CD1c-positive myeloid dendritic cell (primary cell): Measurements from ENCODE around the gene CLCN7.
"Not testable (repeated sequence)": the region's sequence is repeated elsewhere in the genome, so short reads cannot be mapped to it uniquely, and the experiment has no call there.

ENCODE experiments used
- DNase-seq: peaks from one replicate; pipeline ENCODE4 v3.0.0-alpha.2; 2016; ENCODE audit errors: extremely low spot score

CLCN7 gene

GRCh38 chr16:1445518-1446203 lies 29.2 kb downstream of the CLCN7 start:
- no peak for DNase-seq

GRCh38 chr16:1444730-1445517 lies 29.9 kb downstream of the CLCN7 start:
- DNase-seq, result no peak

- DNase-seq, result no peak
These were observed 30.7 kb downstream of the CLCN7 start, which contains the start of gene CCDC154 for GRCh38 chr16:1443980-1444729. Gene CCDC154 (minus strand): TSS chr16:1444556. CDS start chr16:1444322, 234 bp downstream.

GRCh38 chr16:1443403-1443973 lies 31.3 kb downstream of the CLCN7 start:
- no peak for DNase-seq

GRCh38 chr16:1442697-1443096 lies 32.1 kb downstream of the CLCN7 start:
- no peak for DNase-seq

- no peak for DNase-seq
These were observed 33.4 kb downstream of the CLCN7 start for GRCh38 chr16:1441391-1441829.

GRCh38 chr16:1439699-1440074 lies 35.1 kb downstream of the CLCN7 start:
- not testable (repeated sequence) for DNase-seq

- DNase-seq, result no peak
These were observed 35.6 kb downstream of the CLCN7 start for GRCh38 chr16:1439058-1439698.

- no peak for DNase-seq
These were observed 36.4 kb downstream of the CLCN7 start for GRCh38 chr16:1438229-1439057.

GRCh38 chr16:1437606-1438005 lies 37.2 kb downstream of the CLCN7 start:
- DNase-seq, result no peak

GRCh38 chr16:1436731-1437355 lies 38.0 kb downstream of the CLCN7 start:
- DNase-seq, result no peak

GRCh38 chr16:1435921-1436697 lies 38.7 kb downstream of the CLCN7 start:
- no peak for DNase-seq

- DNase-seq, result no peak
These were observed 39.9 kb downstream of the CLCN7 start for GRCh38 chr16:1434644-1435592.

GRCh38 chr16:1433756-1434155 lies 41.1 kb downstream of the CLCN7 start:
- no peak for DNase-seq

GRCh38 chr16:1433263-1433560 lies 41.6 kb downstream of the CLCN7 start:
- DNase-seq, result no peak

- peak; percentile 8 for DNase-seq
These were observed 42.2 kb downstream of the CLCN7 start for GRCh38 chr16:1432388-1433262.

GRCh38 chr16:1431497-1432270 lies 43.1 kb downstream of the CLCN7 start:
- DNase-seq, result no peak
